GM19455 (cell line): ENCODE data around the gene BPI.
"Not testable (repeated sequence)": the region's sequence is repeated elsewhere in the genome, so short reads cannot be mapped to it uniquely, and the experiment has no call there.

Source experiments
- ATAC-seq: cut with Tn5 transposase; IDR thresholded peaks from one replicate; pipeline ENCODE4 v1.9.1; 2021; ENCODE audit not compliant: unreplicated experiment

Gene BPI

DNA sequence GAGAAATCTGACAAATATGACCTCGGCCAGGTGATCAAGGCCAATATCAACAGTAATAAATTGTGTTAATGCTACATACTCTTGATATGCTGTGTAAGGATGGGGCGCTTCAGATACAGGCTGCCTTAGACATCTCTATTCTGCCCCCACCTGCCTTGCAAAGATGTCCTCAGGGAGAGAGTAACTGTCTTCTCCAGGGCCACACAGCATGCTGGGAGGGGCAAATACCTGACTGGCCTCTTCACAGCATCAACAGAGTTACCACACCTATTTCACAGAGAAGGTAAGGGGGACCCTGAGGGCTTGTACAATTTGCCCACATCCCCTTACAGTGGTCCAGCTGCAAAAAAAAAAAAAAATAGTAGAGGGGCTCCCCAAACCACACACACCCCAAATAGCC lies 26.3 kb upstream of the BPI start:
- no peak for ATAC-seq

DNA sequence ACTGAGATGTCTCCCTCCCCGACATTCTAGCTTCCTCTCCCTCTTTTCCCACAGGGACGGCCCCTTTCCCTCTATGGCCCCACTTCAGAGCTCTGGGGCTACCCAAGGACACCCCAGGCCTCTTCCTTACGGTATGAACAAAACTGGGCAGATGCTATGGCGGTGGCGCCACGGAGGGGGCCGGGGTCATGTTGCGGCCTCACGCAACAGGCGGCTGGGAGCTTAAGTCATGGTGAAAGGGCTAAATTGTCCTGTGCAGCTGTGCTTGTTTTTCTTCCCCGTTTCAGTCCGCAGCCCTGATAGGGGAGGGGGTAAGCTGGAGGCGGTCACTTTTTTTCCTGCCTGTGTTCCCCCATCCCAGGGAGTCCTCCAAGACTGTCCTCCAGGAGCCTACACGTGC lies 25.8 kb upstream of the BPI start:
- ATAC-seq: no peak

GRCh38 chr20:38278763-38279162 lies 25.2 kb upstream of the BPI start:
- no peak for ATAC-seq

- ATAC-seq: not testable (repeated sequence)
Observed at GRCh38 chr20:38281176-38281915, 22.6 kb upstream of the BPI start.

DNA sequence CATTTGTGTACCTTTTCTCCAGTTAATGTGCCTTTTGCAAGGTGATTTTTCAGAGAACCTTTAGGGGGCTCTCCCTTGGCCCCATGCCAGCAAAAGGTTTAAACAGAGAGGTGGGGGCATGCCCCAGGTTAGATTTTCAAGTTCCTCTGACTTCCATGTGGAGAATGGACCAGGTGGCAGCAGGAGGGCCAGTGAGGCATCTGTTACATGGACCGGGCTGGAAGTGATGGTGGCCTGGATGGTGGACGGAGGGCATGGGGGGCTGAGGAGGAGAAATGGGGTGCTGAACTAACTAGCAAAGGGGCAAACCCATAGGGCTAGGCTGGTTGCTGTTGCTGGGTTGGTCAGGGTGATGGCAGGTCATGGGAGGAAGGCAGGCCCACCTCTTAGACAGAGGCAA lies 20.7 kb upstream of the BPI start:
- no peak for ATAC-seq

- ATAC-seq: not testable (repeated sequence)
Observed at GRCh38 chr20:38284066-38284650, 19.8 kb upstream of the BPI start.

- no peak for ATAC-seq
Observed at GRCh38 chr20:38284893-38285444, 19.0 kb upstream of the BPI start.

DNA sequence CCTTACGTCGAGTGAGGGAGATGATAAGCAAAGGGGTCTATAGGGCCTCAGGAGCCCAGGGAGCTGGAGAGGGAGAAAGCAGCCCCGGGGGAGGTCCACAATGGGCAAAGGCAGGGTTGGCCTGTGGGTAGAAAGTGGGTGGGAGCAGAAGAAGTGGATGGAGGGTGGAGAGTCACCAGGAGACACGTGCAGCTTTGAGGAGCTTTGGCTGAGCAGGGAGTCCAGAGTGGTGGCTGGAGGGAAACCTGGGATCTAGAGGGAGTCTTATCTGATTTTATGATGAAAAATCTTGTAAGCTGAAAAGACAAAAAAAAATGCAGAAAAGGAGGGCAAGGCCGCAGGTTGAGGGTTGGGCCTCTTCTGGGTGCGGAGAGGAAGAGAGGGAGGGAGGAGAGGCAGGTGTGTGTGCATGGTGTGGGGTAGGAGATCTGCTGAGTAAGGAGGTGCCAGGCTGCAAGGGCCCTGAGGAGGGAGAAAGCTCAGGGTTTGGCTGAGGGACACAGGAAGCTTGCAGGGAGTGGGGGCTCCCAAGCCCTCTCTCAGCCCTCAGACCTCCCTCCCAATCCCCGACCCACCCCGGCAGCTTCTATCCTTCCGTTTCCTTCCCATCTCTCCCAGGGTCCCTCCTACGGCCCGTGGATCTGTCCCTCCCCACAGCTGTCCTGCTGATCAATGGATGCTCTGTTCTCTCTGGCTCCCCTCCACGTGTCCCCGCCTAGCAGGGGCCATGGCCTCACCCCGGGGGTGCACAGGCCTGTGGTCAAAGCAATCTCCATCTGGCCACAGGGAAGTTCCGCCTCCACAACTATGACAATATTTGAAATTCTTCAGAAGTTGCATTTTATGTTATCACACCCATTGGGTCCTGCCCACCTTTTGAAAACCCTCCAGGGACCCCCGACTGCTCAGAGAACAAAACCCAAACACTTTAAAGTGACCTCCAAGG lies 17.1 kb upstream of the BPI start:
- no peak for ATAC-seq

DNA sequence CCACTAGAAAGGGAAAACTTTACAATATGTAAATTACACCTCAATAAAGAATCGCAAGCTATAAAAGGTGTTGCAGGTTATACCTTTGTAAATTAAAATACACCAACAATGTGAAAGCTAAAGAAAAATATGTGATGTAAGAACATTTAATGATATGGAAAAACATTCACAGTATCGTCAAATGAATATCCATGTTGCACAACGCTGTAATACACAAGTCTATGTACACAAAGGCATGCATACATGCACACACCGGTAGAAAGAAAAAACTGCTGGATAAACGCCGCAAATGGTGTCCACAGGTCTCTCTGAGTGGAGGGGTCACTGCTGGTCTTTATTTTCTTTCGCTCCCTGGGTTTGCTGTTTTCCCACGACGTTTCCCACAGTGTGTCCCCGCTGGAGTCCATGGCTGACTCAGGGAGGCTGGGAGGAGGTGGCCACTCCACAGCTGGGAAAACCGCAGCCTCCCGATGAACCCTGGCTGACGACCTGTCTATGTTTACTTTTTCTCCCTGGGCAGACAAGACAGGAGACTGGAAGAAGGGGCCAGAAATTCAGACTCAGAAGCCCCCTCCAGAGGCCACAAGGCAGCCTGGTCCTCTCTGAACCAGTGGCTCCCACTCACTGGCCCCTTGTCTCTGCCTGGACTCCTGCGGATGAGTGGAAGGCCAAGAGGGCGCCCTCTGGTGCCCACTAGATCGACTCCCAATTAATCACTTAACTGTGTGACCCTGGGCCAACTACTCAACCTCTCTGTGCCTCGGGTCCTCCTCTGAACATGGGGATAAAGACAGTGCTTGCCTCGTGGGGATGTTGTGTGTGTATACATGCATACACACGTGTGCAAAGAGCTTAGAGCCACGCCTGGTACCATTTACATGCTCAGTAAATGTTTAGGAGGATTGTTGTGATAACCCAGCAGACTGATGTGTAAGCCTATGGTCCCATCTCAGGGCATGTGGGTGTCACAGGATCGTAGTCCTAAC lies 12.8 kb upstream of the BPI start:
- ATAC-seq: no peak

DNA sequence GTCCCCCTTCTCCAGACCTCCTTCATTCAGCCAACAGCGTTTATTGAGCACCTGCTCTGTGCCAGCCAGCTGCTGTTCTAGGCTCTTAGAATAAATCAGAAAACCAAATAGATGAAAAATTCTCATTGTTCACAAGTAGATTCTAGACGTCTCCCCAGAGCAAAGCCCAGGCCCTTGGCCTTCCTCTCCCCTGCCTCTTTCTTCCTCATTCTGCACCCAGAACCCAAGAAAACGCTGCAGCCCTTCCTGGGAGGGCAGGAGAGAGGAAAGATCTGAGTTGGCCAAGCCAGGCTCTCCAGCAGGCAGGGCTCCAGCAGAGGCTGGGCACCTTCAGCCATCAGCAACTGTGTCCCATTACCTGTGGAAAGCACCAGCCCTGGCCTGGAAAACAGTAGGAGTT lies 12.0 kb upstream of the BPI start:
- no peak for ATAC-seq

DNA sequence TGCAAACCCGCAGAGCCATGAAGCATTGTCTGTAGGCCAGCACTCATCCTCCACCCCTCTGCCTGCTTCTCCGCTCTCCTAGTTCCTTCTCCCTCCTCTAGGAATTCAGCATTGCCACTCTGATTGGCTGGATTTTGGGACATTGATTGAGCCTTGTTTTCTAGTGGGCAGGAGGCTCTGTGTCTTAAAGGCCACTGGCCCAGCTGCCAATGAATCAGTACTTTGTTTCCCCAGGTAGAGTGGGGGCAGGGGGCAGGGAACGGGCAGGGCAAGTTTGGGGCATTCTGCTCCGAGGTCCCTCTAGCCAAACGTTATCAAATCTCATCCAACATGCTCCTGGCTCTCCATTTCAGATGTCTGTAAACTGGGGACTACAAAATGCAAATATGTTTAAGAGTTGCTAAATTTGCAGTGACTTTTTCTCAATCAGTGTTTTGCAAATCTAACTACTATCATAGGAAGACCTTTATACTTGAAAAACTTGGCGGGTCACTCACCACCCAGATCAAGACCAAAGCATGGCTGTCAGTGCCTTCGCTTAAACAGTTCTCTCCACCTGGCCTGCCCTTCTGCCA lies 10.4 kb upstream of the BPI start:
- ATAC-seq: no peak

- no peak for ATAC-seq
Observed at GRCh38 chr20:38294076-38294591, 9.8 kb upstream of the BPI start.

DNA sequence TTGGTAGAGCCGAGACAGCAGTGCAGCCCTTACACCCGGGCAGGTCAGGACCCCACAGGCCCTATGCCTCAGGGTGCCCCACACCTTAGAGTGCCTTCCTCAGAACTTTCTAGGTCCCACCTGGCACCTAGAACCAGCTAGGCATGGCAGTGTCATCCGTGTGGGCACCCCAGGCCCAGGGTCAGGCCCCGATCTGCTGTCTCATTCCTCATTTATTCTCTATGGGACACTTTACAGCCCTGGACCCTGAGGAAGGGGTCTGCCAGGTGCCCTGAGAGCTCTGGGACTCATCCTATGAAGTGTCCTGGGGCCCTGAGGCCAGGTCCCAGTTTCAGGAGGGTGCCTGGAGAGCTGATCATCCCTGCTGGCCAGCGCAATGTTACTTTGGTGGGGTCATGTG lies 8.1 kb upstream of the BPI start:
- ATAC-seq: no peak

DNA sequence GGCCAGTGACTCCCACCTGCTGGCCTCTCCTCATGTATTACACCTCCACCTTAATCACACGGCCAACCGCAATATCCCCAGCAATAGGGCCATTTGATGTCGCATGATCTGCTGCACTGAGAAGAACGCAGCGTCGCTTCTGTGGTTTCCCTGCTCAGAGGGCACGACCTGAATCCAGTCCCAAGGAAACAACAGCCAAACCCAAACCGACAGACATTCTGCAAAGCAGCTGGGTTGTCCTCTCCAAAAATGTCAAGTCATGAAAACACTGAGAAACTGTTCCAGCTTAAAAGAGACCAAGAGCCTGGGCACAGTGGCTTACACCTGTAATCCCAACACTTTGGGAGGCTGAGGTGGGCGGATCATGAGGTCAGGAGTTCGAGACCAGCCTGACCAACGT lies 7.5 kb upstream of the BPI start:
- ATAC-seq: no peak

DNA sequence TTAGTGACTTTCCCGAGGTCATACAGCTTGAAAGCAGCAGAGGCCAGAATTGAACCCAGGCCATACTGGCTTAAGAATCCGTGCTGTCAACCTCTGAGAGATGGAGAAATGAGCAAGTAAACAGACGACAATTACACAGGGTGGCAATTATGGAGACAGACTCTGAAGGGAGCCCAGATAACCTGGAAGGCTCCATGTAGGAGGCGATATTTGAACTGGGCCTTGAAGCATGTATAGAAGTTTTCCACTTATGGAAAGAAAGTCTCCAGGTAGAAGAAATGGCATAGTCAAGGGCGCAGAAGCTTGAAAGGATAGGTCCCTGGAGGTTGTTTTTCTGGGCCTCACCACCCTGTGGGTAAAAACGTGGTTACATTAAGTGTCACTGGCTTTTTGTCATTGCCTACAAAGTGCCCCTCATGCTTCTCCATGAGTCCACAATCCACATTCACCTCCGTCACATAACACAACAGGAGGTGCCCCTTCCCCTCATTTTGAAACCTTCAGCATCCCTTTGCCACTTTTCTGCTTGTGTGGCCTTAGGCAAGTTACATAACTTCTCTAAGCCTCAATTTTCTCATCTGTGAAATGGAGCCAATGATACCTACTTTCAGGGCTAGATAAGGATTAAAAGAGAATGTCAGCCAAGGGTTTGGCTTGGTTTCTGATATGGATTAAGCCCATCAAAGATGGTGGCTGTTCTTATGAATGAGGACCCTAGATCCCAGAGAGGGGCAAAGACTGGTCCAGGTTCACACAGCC lies 5.9 kb upstream of the BPI start:
- ATAC-seq: no peak

DNA sequence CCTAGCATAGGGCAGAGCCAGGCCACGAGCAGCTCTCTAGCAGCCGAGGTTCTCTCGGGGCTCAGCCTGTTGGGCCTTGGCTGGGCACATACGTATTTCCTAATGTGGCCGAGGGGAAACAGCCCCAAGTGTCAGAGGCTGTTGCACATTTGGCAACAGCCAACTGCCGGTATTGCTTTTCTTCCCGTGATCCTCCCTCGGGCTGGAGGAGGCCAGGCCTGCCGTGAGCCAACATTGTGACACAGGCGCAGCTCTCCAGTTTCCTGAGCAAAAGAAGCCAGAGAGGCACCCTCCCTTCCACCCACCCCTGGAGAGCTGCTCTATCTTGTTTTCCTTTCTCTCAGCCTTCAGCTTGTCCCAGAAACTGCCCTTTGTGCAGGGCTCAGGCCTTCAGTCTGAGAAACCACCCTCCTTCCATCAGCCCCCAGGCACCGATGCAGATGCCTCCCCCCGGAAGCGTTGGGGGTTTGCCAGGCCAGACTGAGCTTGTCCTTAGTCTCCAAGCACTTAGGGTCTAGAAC lies 5.1 kb upstream of the BPI start:
- no peak for ATAC-seq

GRCh38 chr20:38299963-38300362 lies 4.0 kb upstream of the BPI start:
- ATAC-seq: no peak

GRCh38 chr20:38300438-38300837 lies 3.5 kb upstream of the BPI start:
- no peak for ATAC-seq

DNA sequence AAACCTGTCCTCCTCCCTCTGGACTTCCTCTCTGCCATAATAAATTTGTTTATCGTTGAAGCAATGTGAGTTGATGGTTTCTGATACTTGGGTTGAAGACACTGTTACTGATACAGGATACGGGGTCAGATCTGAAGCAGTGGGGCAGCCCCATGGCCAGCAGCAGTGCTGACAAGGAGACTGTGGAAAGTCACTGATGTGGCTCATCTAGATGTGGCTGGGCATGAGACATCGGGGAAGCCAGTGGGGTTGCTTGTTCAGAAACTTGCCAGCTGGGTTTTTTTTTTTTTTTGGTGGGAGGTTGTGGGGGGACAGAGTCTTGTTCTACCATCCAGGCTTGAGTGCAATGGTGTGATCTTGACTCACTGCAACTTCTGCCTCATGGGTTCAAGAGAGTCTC lies 2.6 kb upstream of the BPI start:
- no peak for ATAC-seq
